ENCODE measurements around the gene SLC25A19.
"Not testable (repeated sequence)": the region's sequence is repeated elsewhere in the genome, so short reads cannot be mapped to it uniquely, and the experiment has no call there.

Gene SLC25A19

DNA sequence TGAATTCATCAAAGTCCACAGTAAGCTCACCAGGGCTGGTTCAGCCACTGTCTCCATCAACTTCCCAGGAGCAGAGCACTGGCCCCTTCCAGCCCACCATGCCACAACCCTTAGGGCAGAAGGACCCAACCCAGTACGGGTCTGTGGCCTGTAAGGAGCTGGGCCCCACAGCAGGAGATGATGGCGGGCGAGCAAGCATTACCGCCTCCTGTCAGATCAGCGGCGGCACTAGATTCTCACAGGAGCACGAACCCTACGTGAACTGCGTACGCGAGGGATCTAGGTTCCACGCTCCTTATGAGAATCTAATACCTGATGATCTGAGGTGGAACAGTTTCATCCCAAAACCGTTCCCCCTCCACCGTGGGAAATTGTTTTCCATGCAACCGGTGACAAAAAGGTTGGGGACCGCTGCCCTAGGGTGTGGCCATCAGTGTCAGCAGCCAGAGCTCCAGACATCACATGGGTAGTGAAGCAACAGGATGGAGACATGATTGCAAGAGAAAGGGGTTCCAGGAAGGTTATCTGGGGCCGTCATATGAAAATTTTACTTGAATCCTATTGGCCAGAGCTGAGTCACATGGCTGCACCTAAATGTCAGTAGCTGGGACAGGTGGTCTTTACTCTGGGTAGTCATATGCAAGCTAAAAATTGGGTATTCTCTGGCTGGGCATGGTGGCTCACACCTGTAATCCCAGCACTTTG lies 12.4 kb upstream of the SLC25A19 start:
- no peak for DNase-seq (ENCODE audit: low read depth)

DNA sequence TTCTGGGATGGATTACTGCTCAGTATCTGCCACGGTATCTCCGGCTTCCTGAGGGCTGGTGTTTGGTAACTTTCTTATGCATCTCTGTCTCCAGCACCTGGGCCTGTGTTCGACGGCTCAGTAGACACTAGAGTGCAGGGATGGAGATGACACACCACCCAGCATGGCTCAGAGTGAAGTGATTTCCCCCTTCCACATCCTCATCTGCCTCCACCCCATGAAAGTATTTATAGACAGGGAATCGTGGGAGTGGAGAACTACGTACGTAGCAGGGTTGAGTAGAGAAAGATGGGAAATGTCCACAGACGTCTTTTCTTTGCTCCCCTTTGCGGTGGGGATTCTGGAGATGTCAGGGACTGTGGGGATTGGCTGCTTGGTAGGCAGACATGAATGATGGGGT lies 11.8 kb upstream of the SLC25A19 start:
- no peak for DNase-seq (ENCODE audit: low read depth)

DNA sequence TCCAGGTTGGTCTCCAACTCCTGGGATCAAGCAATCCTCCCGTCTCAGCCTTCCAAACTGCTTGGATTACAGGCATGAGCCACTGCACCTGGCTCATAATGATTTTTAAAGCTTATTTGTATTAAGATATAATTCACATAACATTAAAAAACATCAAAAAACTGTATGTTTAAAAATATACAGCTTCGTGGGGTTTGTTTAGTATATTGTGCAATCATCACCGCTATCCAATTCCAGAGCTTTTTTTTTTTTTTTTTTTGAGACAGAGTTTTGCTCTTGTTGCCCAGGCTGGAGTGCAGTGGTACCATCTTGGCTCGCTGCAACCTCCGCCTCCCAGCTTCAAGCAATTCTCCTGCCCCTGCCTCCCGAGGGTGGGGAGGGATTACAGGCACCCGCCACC lies 11.0 kb upstream of the SLC25A19 start:
- no peak for DNase-seq (ENCODE audit: low read depth)

DNA sequence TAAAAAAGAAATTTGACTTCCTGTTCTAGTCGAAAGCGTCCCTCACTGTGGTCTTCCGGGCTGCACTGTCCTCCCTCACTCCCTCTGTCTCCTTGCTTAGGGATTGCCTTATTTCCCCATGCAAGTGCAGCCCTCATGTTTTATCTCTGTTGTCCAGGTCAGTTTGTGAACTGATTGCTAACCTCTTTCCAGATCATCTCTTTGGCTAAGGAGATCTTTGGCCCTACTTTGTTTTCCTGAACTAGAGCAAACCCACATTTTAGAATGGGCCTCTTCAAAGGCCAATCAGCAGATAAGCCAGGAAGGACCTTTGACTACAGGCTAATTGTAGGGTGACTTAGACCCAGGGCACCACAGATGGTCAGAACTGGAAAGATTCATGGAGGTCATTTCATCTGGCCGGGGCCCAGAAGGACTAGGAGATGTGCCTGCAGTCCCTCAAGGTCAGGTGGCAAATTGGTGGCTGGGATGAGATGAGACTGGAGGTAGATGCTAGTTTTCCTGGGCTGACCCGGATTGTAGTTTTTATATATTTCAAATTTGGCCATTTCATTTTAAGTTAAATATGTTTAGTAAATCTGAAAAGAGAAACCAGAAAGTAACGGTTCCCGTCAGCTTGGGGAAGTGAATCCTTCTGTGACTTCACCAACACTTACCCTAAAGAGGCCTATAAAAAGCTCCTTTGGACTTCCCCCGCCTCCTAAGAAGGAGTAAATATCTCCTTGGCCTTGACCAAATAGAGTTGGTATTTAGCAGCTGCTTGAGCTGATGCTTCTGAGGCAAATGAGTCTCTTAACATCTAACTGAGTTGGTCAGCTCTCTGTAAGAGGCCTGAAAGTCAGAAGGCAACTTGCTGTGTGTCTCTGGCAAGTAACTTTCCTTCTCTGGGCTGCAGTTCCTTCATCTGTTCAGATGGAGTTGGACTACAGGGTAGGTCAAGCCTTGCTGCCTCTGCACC lies 6.2 kb upstream of the SLC25A19 start:
- DNase-seq (ENCODE audit: low read depth): no peak

DNA sequence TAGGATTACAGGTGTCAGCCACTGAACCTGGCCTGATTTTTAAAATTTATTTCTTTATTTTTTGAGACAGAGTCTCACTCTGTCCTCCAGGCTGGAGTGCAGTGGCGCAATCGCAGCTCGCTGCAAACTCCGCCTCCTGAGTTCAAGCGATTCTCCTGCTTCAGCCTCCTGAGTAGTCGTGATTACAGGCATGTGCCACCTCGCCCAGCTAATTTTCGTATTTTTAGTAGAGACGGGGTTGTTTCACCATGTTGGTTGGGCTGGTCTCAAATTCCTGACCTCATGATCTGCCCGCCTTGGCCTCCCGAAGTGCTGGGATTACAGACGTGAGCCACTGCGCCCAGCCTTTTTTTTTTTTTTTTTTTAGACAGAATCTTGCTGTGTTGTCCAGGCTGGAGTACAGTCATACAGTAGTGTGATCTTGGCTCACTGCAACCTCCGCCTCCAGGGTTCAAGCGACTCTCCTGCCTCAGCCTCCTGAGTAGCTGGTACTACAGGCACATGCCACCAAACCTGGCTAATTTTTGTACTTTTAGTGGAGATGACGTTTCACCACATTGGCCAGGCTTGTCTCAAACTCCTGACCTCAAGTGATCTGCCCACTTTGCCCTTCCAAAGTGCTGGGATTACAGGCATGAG lies 3.7 kb upstream of the SLC25A19 start:
- DNase-seq (ENCODE audit: low read depth): not testable (repeated sequence)

DNA sequence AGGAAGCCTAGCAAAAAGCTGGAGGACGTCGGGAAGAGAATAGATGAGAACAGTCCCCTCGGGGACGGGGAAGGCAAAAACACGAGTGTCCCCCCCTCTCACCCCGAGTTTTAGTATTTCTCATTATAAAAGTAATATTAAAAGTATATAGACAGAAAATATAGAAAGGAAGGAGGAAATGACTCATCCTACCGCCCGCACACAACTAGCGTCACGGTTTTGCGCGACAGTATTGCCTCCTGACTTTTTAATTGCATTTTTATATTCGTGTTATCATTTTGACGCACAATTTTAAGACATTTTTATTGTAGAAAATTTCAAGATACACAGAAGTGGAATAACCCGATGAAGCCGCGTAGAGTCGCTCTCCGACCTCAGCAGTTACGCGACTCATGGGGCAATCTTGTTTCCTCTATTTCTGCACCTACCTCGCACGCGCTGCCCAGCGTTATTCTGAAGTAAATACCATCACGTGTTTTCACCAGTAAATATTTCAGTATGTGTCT lies 652 bp upstream of the SLC25A19 start:
- no peak for DNase-seq (ENCODE audit: low read depth)

DNA sequence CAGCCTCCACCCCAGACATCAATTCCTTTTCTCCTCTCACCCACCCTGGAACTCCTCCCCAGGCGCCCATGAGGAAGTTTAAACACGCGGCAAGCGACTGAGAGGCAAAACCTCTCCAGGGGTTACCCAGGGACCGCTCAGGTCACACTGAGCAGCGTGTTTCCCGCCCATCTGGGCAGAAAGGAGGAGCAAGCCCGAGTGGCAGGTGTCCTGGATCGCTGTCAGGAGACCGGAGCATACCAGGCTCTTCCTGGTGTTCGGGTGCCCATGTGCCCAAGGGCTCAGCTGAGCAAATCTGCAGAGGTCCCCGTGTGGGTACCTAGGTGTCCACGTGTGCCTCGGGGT lies 491 bp downstream of the SLC25A19 start:
- DNase-seq (ENCODE audit: low read depth): no peak

DNA sequence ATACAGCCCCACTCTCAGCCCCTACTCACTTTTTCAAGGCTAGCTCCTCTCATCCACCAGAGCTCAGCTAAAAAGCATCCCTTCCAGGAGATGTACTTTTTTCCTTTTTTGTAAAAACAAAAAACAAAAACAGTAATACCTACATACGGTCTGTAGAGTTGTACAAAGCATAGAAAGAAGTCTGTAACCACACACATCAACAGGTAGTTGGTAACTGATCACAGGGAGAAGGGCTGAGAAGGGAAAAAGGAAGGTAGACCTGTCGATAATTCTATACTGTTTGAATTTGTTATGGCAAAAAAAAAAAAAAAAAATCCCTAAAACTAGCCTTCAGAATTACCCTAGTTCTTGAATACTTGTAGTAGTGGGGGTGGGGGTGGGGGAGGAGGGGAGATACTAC lies 874 bp downstream of the SLC25A19 start:
- no peak for DNase-seq (ENCODE audit: low read depth)

DNA sequence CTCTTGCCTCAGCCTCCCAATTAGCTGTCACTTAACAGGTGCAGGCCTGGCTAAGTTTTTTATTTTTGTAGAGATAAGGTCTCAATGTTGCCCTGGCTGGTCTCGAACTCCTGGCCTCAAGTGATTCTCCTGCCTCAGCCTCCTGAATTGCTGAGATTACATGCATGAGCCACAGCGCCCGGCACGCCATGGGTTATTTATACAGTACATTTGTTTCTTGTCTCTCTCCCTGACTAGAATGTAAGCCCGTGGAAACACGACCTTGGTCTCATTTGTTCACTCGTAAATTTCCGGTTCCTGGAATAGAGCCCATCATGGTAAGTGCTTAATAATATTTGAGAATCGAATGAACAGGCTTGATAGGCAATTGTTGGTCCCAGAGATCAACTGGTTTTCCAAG lies 2.0 kb downstream of the SLC25A19 start:
- no peak for DNase-seq (ENCODE audit: low read depth)

DNA sequence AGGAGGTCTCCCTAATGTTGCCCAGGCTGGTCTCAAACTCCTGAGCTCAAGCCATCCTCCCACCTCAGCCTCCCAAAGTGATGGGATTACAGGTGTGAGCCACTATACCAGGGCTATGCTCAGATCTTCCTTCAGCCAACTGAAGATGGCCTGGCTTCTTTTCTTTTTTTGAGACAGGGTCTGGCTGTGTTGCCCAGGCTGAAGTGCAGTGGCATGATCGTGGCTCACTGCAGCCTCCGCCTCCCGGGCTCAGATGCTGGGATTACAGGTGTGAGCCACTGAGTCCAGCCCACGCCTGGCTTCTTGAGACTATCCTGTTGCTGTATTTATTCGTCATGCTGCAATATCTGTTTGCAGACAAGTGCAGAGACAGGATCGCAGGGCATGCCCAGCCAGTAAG lies 4.1 kb downstream of the SLC25A19 start:
- DNase-seq (ENCODE audit: low read depth): no peak

DNA sequence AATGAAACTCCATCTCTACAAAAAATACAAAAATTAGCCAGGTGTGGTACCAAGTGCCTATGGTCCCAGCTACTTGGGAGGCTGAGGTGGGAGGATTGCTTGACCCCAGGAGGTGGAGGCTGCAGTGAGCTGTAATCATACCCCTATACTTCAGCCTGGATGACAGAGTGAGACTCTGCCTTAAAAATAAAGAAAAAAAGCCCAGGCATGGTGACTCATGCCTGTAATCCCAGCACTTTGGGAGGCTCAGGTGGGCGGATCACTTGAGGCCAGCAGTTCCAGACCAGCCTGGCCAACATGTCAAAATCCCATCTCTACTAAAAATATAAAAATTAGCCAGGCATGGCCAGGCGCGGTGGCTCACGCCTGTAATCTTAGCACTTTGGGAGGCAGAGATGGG lies 9.0 kb downstream of the SLC25A19 start:
- not testable (repeated sequence) for DNase-seq (ENCODE audit: low read depth)

DNA sequence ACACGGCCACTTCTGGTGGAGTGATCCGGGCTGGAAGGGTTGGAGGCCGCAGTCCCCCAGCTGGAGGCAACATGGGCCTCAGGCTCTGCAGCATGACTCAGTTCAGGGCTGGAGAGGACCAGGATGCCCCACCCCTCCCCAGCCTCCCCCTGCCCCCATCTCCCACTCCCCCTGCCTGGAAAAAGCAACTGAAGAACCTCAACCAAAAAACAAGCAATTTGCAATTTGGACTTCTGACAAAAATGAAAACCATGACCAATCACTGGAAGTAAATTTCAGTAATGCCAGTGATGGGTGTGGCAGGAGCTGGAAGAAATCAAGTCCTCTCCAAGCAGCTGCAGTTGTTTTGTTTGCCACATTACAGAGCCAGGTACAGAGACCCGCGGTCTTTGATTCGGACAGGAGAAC lies 11.6 kb downstream of the SLC25A19 start:
- peak; percentile 19 for DNase-seq (ENCODE audit: low read depth)

DNA sequence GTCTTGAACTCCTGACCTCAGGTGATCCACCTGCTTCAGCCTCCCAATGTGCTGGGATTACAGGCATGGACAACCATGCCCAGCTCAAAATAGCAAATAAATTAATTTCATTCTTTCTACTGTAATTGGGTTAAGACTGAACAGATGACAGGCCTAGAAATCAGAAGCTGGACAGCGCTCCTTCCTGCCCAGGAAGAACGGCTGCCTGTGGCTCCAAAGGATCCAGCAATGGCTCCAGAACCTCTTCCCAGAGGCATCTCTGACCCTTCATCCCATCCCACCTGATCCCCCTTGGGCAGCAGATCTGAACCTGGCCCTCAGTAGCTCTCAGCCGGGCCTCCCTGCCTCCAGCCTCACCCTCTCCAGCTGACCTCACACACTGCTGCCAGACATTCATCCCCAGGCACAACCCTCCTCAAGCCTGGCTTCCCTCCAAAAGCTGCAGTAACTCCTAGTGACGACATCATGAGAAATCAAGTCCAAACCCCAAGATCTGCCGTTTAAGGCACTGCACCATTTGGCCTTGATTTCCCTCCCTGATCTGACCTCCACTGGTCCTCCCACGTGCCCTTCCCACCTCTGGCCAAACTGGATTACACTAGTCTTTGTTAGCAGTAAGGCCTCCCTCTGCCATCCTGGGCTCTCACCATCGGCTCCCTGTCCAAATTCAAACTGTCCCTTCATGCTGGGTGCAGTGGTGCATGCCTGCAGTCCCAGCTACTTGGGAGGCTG lies 15.1 kb downstream of the SLC25A19 start:
- peak; percentile 65 for DNase-seq (ENCODE audit: low read depth)

DNA sequence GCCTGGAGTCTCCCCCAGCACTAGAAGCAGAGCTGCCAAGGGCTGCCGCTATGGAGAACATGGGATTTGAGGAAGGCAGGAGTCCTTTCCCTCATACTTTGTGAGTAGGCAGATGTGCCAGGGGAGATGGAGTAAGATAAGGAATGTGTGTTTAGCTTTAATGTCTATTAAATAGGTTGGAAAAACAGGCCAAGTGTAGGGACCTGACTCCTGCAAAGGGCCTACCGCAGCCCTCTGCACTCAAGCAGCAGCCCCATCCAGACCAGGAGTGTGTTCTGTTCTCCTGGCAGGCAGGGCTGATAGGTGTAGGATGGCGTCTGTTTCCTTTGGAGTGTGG lies 16.4 kb downstream of the SLC25A19 start:
- no peak for DNase-seq (ENCODE audit: low read depth)

DNA sequence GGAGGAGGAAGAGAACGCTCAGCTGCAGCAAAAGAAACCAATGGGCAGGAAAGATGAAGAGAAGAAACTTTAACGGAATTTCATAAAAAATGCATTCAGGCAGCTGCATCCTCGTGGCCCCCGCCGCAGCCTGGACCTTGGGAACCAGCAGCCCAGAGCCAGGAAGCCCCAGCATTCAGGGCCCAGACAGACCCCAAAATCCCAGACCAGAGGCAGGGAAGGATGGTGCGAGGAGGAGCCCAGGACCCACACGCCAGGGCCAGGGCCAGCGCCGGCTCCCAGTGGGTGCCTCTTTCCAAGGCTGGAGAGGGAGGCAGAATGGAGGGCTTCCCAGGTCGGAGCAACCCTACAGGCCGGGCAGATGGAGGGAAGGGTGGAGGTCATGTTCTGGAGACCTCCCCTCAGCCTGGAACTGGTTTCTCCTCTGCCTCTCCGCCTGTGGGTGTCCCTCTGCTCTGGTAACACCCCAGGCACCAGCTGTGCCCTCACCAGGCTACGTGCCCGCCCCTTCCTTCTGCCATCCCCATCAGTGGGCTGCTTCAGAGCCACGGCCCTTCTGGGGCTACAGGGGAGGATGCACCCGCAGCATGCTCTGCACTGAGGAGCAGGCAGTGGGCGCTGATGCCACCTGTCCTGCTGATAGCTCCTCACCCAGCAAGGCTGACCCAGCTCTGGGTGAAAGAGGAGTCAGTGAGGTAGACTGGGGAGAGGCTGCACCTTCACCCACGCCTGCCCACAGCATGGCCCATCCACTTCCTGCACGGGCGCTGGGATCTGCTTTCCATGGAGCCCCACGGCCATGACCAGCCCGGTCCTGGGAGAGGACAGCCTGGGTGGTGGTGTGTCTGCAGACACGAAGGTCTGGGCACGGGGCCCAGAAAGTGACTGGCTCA lies 17.0 kb downstream of the SLC25A19 start:
- peak; percentile 38 for DNase-seq (ENCODE audit: low read depth)

DNA sequence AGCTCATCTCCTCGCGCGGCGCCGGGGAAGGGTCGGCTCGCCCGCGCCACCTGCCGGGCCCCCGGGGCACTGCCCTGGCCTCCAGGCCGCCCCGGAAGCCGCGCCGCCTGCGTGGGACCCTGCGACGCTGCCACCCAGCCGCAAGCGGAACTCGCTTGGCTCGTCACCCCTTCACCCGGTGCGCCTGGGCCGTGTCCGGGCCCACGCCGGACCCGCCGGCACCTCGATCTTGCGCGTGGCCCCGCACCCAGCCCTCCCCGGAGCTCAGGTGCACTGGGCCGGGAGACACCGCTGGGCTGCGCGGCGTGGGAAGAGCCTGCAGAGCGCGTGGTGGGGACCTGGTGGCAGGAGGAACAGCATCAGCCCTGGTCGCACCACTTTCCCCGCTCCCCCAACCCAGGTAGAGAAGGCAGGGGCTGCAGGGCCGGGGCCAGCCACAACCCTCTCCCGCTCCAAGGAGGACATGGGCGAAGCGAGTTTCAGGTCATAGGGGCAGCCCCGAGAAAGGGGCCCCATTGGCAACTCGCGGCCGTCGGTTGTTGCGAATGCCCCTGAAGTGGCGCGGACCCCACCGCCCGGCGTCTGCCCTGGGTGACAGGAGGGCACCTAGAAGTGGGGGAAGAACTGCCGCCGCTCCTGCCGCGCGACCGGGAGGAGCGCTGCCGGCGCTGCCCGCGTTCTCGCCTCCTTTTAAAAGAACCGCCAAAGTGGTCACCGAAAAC lies 17.8 kb downstream of the SLC25A19 start:
- DNase-seq (ENCODE audit: low read depth): peak; percentile 40

DNA sequence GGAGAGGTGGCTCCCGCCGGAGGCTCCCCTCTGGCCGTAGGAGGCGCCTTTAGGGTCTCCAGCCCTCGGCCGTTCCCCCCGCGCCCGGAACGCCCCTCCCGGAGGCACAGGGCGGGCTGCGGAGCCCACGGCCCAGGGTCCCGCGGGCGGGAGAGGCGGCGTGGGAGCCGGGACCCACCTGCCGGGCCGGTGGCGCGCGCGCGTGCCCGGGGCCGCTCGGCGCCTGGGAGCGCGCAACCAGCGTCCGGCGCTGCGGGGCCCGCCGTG lies 18.3 kb downstream of the SLC25A19 start, which contains the start of gene MIF4GD:
MIF4GD (minus strand) TSS at position 266 of the 267 bp plus-strand sequence. CDS start 1,036 bp downstream, outside the sequence.
- no peak for DNase-seq (ENCODE audit: low read depth)

DNA sequence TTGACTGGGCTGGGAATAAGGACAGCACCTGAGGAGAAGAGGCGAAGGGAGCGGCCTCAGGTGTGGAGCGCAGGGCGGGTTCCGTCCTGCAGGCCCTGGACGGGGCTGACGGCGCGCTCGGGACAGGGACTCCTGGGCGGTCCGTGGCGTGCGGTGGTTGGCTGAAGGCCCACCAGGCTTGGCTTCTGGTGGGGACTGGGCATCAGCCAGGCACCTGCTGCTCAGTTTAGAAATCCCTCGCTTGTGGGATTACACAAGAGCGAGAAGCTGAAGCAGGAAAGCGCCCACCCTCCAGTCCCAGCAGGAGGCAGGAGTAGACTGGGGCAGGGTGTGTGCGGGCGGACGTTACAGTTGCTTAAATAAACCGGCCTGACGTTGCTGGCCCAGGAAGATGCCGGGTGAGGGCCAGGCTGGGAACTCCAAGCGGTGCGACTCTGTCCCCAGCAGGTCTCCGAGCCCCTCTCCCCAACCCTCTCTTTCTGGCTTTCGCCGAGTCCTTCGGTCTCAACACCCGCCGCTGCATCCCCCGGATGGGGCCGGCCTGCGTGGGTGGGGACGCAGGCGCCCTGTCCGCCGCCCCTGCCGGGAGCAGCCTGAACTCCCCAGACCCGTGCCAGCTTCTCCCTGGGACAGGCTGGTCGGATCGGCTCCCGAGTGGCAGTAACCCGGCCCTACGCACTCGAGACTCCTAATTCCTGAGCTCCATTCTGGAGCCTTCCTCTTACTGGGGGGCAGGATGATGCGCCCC lies 18.8 kb downstream of the SLC25A19 start:
- peak; percentile 36 for DNase-seq (ENCODE audit: low read depth)

DNA sequence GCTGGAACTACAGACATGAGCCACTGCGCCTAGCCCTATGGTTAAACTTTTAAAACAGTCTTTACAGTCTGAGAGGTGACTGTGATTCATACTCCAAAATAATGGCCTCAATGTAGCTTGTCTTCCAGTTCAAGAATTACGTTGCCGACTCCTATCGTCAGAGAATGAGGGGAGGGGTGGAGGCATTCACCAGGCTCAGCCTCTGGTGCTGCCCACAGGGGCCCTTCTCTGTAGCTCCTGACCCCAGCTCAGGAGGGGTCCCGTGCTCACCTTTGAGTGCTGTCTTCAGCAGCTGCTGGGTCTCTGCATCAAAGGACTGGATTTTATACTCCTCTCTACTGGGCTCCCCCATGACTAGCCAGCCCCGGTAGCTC lies 19.4 kb downstream of the SLC25A19 start:
- DNase-seq (ENCODE audit: low read depth): no peak
